NCI-H446 treated with DMSO at 0.1 percent for 48 hours (cell line): ENCODE measurements around the gene EPHA8.

Experiments used
- DNase-seq: peaks from one replicate; lab custom pipeline; 2025; lab: John Stamatoyannopoulos, UW

EPHA8 gene

GRCh38 chr1:22562584-22563583, at the start of gene EPHA8:
TSS of gene EPHA8 (plus strand) at chr1:22563489. CDS start at chr1:22563636, 147 bp downstream.
- no peak for DNase-seq

- DNase-seq = no peak
Observed at GRCh38 chr1:22516906-22517571, 46.2 kb upstream of the EPHA8 start.

DNA sequence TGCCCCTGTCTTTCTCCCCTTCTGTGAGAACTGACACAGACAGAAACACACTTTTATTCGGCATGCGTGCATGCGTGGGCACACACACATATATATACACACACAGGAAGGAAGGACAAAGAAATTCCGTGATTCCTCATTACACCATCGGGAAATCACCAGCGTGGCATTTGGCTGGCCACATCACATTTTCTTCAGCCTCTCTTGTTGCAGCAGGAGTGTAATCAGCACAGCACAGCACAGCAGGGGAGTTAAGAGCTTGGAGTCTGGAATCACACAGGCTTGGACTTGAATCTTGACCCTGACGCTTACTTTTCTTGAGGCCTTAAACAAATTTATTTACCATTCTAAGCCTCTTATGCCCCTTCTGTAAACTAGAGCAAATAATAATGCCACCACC, 45.3 kb upstream of the EPHA8 start:
- no peak for DNase-seq

- DNase-seq = peak; percentile 17
Observed at GRCh38 chr1:22518379-22518778, 44.9 kb upstream of the EPHA8 start.

DNA sequence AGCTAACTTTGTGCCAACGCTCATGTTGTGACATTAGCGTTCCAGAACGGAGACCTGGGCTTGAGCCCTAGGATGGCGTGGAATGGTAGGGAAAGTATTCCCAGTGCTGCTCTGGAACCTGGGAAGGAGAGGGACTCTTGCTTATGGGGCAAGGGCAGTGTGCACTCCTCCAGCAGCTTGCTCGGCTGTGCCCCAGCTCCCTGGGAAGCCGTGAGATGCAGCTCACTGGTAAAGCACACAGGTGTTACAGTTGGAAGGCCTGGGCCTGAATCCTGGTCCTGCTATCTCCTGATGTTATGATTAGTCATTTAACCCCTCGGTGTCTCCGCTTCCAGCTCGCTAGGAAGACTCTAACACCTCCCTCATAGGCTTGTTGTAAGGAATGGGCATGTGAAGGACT, 42.4 kb upstream of the EPHA8 start:
- DNase-seq = no peak

- no peak for DNase-seq
Observed at GRCh38 chr1:22521692-22522091, 41.6 kb upstream of the EPHA8 start.

DNA sequence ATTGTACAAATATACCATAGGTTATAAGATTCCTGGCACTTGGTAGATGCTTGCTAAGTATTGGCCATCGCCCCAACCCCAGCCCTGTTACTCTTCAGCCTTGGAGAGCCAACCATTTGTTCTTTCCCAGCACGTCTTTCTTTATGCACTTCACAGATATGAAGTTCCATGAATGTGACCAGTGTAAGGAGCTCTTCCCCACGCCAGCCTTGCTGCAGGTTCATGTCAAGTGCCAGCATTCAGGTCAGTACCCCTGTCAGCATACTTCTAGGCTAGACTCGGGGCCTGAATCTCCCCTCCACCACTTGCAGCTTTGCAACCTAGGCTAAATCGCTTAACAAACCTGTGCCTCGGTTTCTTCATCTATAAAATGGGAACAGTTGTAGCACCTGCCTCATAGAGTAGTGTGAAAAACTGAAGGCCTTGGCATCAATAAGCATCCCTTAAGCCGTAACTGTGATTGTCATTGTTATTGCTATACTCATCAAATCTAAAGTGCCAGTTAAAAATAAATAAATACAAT, 41.0 kb upstream of the EPHA8 start:
- no peak for DNase-seq

DNA sequence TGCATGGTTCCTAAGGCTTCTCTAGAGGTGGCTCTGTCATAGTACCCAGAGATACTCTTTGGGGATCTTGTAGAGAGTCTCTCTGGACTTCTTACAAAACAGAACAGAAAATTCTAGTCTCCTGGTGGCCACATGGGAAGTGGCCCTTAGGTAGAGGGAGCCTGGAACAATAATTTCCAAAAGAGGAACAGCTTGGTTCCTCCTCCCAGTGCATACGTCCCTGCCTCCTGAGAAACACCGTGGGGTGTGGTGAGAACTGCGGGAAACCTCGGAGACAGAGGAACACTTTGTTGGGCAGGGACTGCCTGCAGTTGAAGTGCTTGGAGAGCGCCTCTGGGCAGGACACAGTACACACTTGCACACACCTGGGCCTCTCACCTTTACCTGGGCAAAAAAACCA, 38.8 kb upstream of the EPHA8 start:
- no peak for DNase-seq

- no peak for DNase-seq
Observed at GRCh38 chr1:22525211-22525610, 38.1 kb upstream of the EPHA8 start.

- no peak for DNase-seq
Observed at GRCh38 chr1:22525646-22526045, 37.6 kb upstream of the EPHA8 start.

DNA sequence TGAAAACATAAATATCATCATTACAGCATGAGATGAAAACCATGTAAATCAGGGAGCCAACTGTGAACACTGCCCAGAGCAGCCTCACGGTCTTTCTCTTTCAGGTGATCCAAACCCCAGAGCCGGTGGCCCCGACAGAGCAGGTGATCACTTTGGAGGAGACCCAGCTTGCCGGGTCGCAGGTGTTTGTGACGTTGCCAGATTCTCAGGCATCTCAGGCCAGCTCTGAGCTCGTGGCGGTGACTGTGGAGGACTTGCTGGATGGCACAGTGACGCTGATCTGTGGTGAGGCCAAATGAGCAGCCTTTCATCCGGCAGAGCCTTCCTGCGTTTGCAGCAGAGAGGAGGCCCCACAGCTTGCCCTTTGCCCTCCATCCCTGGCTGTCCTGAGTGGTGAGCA, 37.2 kb upstream of the EPHA8 start:
- no peak for DNase-seq

DNA sequence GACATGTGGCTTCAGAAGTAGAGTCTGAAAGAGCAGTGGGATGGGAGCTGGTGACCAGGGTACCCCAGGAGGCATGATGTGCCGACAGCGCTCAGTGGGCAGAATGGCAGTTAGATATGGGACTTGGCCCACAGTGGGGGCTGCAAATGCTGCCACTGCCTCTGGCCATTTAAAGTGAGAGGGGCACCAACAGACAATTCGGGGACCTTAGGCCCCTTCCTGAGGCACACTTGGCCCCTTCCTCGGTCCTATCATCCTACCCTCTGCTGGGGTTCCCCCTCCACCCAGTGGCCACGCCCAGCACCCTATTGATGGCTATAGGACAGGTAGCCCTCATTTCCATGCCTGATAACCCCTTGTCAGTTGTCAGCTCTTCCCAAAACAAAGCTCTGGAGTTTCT, 36.6 kb upstream of the EPHA8 start:
- no peak for DNase-seq

DNA sequence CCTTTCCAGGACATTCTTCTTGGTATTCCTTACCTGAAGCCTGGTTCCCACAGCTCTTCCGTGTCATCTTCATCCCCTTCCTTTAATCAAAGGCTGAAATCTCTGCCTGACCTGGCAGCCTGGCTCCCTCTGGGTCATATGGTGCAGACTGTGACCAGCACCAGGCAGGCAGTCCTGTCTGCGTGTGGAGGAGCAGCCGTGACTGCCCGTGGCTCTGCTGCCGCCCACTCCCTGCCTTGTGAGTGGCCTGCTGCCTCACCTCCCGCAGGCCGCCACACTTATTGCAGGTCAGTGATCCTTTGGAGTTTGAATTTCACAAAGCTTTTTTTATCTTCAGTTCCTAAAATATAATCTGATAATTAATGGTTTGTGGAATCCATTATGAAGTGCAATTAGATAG, 36.2 kb upstream of the EPHA8 start:
- DNase-seq = no peak

DNA sequence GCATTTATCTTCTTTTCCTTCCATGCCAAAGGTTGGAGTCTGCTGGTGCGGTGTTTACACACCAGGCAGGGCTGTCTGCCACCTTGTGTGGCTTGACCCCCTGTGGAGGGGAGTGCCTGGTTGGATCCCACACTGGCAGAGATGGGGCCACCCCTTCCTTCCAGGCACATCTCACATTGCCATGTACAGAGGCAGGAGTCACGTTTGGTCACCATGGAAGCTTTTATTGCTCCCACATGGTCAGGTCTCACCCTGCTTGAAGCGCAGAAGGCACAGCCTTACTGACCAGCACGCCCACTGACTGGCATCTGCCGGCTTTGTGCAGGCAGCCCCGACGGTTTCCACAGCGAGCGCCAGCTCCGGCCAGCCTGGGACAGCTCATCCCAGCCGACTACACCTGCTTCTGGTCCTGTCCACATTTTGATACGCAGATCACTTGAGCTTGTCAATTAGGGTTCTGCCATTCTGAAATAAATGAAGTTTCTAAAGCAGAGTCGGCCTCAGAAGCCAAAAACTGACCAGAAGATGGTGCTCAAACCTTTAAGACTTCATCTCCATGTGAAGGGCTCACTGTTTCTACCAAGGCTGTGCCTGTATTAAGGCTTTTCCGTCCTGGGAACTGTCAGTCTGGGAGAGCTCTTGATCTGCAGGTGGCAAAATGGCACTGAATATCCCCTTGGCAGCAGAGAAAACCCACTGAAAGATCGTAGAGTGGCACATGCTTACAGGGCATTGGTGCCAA, 35.6 kb upstream of the EPHA8 start:
- DNase-seq = no peak

GRCh38 chr1:22528451-22528850, 34.8 kb upstream of the EPHA8 start:
- DNase-seq = no peak

- DNase-seq = peak; percentile 6
Observed at GRCh38 chr1:22529901-22530621, 33.2 kb upstream of the EPHA8 start.

GRCh38 chr1:22530715-22531114, 32.6 kb upstream of the EPHA8 start:
- DNase-seq = no peak

DNA sequence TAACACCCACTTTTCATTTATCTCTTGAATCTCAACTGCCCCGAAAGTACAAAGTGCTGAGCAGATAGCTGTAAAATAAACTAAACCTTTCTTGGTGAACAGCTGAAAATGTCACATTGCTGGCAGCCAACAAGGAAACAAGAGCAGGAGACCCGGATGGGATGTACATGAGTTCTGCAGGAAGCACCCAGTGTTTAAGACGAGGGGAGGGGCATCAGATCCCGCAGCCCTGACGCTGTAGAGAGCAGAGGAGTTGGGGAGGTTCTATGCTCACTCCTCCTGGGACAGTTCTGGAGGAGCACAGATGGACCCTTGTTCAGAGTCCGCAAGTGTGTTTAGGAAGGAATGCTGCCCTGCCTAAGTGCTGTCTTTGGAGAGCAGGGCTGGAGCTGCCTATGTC, 32.0 kb upstream of the EPHA8 start:
- DNase-seq = no peak

- no peak for DNase-seq
Observed at GRCh38 chr1:22533244-22533895, 29.9 kb upstream of the EPHA8 start.

- no peak for DNase-seq
Observed at GRCh38 chr1:22534951-22535350, 28.3 kb upstream of the EPHA8 start.

- DNase-seq = no peak
Observed at GRCh38 chr1:22535399-22535798, 27.9 kb upstream of the EPHA8 start.
